Parathyroid adenoma (tissue), 2 donors: ENCODE measurements around the gene SOX30.
"Not testable (repeated sequence)": the region's sequence is repeated elsewhere in the genome, so short reads cannot be mapped to it uniquely, and the experiment has no call there.

Experiments
- H2AFZ ChIP-seq: fragments of 300-600 bp; sonication (generic); one replicate; pipeline ENCODE4 v1.7.0; 2017; ENCODE audit warnings: antibody characterized with exemption, mild to moderate bottlenecking
- H3K27ac ChIP-seq: fragments of 300-600 bp; sonication (generic); one replicate; pipeline ENCODE4 v1.7.0; 2017
- H3K27me3 ChIP-seq: fragments of 300-600 bp; sonication (generic); one replicate; pipeline ENCODE4 v1.7.0; 2017; ENCODE audit warnings: low read length; ENCODE audit not compliant: control insufficient read depth, insufficient read depth
- H3K36me3 ChIP-seq: fragments of 300-600 bp; sonication (generic); one replicate; pipeline ENCODE4 v1.7.0; 2017; ENCODE audit warnings: low read length; ENCODE audit not compliant: control insufficient read depth, insufficient read depth
- H3K4me1 ChIP-seq: fragments of 300-600 bp; sonication (generic); one replicate; pipeline ENCODE4 v1.7.0; 2017; ENCODE audit warnings: control low read depth
- H3K4me2 ChIP-seq: fragments of 300-600 bp; sonication (generic); one replicate; pipeline ENCODE4 v1.7.0; 2017; ENCODE audit warnings: low read length
- H3K4me3 ChIP-seq: fragments of 300-600 bp; sonication (generic); one replicate; pipeline ENCODE4 v1.7.0; 2017; ENCODE audit warnings: low read depth, low read length
- H3K79me2 ChIP-seq: fragments of 300-600 bp; sonication (generic); one replicate; pipeline ENCODE4 v1.7.0; 2017; ENCODE audit warnings: control low read depth
- H3K9ac ChIP-seq: fragments of 300-600 bp; sonication (generic); one replicate; pipeline ENCODE4 v1.7.0; 2017; ENCODE audit warnings: mild to moderate bottlenecking
- H3K9me3 ChIP-seq: fragments of 300-600 bp; sonication (generic); one replicate; pipeline ENCODE4 v1.7.0; 2017; ENCODE audit warnings: low read length; ENCODE audit not compliant: control insufficient read depth
- TF ChIP-seq, protein P1 (sequence below): fragments of 300-600 bp; sonication (generic); IDR thresholded peaks from one replicate; pipeline ENCODE4 v1.7.0; 2017; ENCODE audit warnings: antibody characterized with exemption, mild to moderate bottlenecking
- donor health status: primary hyperparathyroidism.

Gene SOX30

GRCh38 chr5:157687198-157687554 is 34.9 kb upstream of the SOX30 start:
- H3K4me2 ChIP-seq: no peak overlapping the region
- H3K4me3 ChIP-seq: no peak overlapping the region
- no peak overlapping the region for H3K27ac ChIP-seq
- no peak overlapping the region for H2AFZ ChIP-seq
- H3K9ac ChIP-seq: no peak overlapping the region
- H3K27me3 ChIP-seq: no peaks in the 10 kb centered on the region
- no peaks in the 10 kb centered on the region for H3K9me3 ChIP-seq
- no peaks in the 10 kb centered on the region for H3K79me2 ChIP-seq
- TF ChIP-seq, protein P1, sequence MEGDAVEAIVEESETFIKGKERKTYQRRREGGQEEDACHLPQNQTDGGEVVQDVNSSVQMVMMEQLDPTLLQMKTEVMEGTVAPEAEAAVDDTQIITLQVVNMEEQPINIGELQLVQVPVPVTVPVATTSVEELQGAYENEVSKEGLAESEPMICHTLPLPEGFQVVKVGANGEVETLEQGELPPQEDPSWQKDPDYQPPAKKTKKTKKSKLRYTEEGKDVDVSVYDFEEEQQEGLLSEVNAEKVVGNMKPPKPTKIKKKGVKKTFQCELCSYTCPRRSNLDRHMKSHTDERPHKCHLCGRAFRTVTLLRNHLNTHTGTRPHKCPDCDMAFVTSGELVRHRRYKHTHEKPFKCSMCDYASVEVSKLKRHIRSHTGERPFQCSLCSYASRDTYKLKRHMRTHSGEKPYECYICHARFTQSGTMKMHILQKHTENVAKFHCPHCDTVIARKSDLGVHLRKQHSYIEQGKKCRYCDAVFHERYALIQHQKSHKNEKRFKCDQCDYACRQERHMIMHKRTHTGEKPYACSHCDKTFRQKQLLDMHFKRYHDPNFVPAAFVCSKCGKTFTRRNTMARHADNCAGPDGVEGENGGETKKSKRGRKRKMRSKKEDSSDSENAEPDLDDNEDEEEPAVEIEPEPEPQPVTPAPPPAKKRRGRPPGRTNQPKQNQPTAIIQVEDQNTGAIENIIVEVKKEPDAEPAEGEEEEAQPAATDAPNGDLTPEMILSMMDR: no peak
- H3K4me1 ChIP-seq: no peaks in the 10 kb centered on the region
- H3K36me3 ChIP-seq: no peaks in the 10 kb centered on the region

GRCh38 chr5:157686276-157687197 is 34.3 kb upstream of the SOX30 start:
- H3K79me2 ChIP-seq, H3K9ac ChIP-seq, H3K4me3 ChIP-seq, H3K27me3 ChIP-seq, H3K4me2 ChIP-seq, H3K36me3 ChIP-seq, H3K4me1 ChIP-seq, H3K9me3 ChIP-seq, H3K27ac ChIP-seq: not testable (repeated sequence)
- peak overlapping the region; percentile 17 for H2AFZ ChIP-seq

DNA sequence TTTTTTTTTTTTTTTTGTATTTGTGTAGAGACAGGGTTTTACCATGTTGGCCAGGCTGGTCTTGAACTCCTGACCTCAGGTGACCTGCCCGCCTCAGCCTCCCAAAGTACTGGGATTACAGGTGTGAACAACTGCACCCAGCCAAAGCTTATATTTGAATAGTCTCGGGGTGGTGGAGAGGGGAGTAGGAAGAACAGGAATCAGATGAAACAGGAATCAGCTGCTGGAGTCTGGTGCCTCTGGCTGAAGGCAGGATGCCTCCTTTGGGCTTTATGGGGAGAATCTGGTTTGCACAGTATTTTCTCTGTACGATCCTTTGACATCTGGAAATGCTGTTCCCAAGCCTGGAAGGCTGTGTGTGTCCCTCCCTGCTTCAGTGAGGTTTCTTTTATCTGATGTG is 30.0 kb upstream of the SOX30 start:
- no peak overlapping the region for H3K4me3 ChIP-seq
- no peak overlapping the region for H3K27ac ChIP-seq
- H3K27me3 ChIP-seq: no peaks in the 10 kb centered on the region
- H3K79me2 ChIP-seq: no peaks in the 10 kb centered on the region
- H3K4me1 ChIP-seq: no peaks in the 10 kb centered on the region
- TF ChIP-seq, protein P1: no peak
- H3K9ac ChIP-seq: no peak overlapping the region
- H2AFZ ChIP-seq: no peak overlapping the region
- no peaks in the 10 kb centered on the region for H3K36me3 ChIP-seq
- H3K9me3 ChIP-seq: no peaks in the 10 kb centered on the region
- no peak overlapping the region for H3K4me2 ChIP-seq

- no peaks in the 10 kb centered on the region for H3K79me2 ChIP-seq
- H3K4me1 ChIP-seq: no peaks in the 10 kb centered on the region
- TF ChIP-seq, protein P1: no peak
- H2AFZ ChIP-seq: no peak overlapping the region
- no peak overlapping the region for H3K27ac ChIP-seq
- no peaks in the 10 kb centered on the region for H3K9me3 ChIP-seq
- H3K9ac ChIP-seq: no peak overlapping the region
- no peak overlapping the region for H3K4me2 ChIP-seq
- no peak overlapping the region for H3K4me3 ChIP-seq
- no peaks in the 10 kb centered on the region for H3K27me3 ChIP-seq
- H3K36me3 ChIP-seq: no peaks in the 10 kb centered on the region
These were observed 28.8 kb upstream of the SOX30 start for GRCh38 chr5:157681048-157681447.

DNA sequence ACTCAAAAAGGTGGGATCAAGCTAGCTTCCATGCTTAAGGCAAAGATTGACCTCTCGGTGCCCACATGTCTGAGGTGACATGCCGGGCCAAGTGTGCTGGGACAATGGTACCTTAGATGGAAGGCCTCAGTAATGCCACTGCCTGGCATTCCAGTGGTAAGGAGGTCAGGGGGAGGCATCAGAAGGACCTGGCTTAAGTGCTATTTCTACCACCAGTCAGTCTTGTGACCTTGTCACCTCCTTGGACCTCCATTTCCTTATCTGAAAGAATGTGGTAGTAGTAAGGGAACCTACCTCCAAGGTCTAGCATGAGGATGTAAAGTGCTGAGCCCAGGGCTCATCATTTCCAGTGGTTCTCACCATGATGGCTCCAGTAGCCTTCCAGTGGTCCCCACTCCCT is 28.0 kb upstream of the SOX30 start:
- H3K36me3 ChIP-seq: no peaks in the 10 kb centered on the region
- H3K27ac ChIP-seq: no peak overlapping the region
- TF ChIP-seq, protein P1: no peak
- H3K4me2 ChIP-seq: no peak overlapping the region
- no peak overlapping the region for H3K9ac ChIP-seq
- H2AFZ ChIP-seq: no peak overlapping the region
- no peaks in the 10 kb centered on the region for H3K27me3 ChIP-seq
- no peak overlapping the region for H3K4me3 ChIP-seq
- no peaks in the 10 kb centered on the region for H3K79me2 ChIP-seq
- H3K9me3 ChIP-seq: no peaks in the 10 kb centered on the region
- H3K4me1 ChIP-seq: no peaks in the 10 kb centered on the region
